ENCODE measurements around the gene PERCC1.
"Not testable (repeated sequence)": the region's sequence is repeated elsewhere in the genome, so short reads cannot be mapped to it uniquely, and the experiment has no call there.

The PERCC1 gene

DNA sequence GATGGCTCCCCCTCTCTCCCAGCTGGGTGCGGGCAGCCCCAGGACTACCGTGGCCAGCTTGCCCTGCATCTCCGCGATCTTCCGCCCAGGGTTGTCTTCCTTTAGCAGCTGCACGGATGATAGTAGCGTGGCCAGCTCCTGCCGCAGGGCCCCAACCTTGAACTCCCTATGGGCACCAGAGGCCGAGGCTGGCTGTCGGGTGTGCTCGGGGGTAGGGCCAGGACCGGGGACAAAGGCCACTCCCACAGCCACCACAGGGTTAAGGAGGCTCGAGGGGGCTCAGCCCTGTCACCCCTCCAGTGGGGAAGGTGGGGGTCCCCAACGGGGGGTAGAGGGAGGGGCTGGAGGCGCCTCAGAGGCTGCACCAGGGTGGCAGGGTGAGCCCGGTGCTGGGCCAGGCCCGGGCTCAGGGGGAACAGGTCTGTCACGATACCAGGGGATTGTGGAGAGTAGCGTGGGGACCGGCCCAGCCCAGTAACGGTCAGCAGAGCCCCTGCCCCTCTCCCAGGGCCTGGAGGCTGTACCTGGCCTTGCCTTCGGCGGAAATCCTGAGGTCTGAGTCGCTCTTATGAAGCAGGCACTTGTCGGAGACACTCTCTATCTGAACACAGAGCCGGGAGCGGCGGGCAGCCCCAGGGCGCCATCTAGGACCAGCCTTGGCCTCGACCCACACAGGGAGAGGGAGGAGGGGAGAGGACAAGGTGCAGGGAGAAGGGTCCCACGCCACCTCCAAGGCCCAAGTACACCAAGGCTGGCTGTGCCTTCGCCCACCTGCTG lies 5.2 kb downstream of the PERCC1 start:
- DNase-seq: no peak

DNA sequence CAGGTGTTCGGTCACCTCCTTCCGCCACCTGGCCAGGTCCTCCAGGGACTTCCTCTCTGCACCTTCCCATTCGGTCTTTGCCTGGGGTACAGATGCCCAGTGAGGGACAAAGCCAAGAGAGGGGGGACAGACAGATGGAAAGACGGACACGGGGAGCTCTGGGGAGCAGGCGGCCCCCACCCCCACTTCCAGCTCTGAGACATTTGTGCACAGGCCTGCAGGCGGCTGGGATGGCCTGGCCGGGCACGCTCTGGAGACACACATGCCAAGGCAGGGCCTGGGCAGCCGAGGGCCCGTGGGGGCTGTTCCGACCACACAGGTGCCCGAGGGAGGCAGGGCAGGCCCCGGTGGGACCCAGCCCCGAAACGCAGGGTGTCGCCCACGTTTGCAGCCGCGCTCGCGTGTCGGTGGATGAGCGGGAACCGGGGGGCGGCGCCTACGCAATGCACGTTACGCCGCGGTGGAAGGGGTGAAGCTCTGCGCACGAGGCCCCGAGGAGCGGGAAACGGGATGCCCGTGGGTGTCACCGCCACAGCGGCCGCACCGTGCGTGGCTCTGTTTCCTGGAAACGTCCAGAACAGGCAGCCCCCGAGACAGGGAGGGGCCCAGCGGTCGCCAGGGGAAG lies 6.0 kb downstream of the PERCC1 start:
- no peak for DNase-seq

DNA sequence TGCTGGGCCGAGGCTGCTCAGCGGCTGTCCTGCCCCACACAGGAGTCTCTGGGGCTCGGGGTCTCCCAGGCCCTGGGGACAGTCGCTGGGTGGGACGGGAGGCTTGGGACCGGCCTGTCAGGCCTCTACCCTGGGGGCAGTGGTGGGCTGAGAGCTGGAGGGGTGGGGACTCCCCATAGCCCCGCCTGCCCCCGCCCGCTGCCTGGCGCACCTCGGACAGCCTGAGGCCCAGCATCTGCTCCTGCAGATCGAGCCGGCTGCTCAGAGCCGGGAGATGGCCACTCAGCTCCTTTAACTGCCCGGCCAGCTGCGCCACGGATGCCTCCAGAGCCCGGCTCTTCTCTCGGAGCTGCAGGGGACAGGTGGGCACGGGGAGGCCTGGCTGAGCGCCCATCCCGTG lies 6.7 kb downstream of the PERCC1 start:
- DNase-seq: no peak

DNA sequence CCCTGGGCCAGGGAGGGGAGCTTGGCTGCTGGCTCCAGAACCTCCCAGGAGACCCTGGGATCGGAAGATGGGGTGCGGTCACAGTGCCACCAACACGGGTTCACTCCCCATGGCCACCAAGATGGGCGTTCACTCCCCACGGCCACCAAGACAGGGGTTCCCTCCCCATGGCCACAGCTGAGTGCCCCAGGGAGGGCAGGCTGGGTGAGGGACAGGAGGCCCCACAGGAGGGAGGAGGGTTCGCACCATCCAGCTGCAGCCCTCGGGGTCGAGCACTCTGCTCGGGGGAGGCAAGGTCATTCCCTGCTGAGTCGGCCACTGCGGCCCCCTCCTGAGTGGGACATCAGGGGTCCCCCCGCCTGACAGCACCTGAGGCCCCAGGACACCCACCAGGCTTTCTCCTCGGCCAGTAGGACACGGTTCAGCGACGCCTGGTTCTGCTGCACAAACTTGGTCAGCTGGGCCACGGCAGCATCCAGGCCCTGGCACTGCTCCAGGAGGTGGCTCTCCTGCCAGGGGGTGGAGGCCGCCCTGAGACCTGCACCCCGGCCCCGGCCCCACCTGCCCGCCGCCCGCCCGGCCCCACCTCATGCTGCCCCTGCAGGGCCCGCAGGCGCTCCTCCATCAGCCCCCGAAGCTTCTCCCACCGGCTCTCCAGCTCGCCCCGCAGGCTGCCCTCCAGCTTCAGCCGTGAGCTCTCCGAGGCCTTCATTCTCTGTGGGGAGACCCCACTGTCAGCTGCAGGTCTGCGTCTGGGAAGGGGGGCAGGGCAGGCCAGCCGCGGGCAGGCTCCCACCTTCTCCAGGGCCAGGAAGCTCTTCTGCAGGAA lies 7.6 kb downstream of the PERCC1 start:
- DNase-seq: no peak

GRCh38 chr16:1439058-1439698 lies 8.3 kb downstream of the PERCC1 start:
- DNase-seq: no peak

DNA sequence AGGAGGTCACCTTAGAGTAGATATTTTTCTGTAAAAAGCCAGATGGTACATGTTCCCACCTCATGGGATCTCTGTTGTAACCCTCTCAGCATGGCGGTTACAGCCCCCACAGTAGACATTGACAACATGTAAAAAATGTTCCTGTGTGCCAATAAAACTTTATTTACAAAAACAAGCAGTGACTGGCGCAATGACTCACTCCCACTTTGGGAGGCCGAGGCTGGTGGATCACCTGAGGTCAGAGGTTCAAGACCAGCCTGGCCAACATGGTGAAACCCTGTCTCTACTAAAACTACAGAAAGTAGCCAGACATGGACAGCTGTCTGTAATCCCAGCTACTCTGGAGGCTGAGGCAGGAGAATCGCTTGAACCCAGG lies 8.8 kb downstream of the PERCC1 start:
- DNase-seq: not testable (repeated sequence)

DNA sequence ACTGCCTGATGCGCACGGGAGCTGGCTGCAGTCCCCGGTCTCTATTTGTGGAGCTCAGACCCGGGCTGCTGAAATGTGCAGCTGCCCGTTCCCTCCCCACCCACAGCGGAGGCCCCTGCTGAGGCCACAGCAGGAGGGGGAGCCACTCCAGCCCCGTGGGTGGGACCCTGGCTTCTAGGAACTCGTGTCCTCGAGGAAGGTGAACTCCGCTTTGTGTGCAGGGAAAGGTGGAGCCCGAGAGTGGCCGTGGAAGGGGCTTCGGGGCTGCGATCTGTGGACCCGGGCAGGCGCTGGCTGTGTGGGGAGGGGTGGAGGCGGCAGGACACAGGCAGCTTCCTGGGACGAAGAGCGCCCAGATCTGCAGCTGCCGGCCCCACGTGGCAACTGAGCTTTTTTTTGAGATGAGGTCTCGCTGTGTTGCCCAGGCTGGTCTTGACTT lies 10.5 kb downstream of the PERCC1 start:
- no peak for DNase-seq

DNA sequence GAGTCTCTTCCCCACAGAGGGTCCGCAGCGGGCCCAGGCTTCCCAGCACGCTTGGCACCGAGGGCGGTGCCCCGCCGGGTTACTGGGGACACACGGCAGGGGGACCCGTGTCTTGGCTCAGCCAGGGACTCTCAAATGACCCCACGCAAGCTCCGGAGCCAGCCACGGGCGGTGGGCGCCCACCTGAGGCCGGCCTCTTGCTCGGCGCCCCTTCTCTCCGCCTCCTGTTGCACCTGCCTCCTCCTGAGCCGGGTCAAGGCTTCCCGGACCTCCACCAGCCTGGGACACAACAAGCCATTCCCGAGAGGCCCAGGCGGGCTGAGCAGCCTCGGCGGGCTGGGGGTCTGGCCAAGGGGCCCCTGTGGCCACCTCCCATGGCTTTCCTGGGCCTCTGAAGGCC lies 11.8 kb downstream of the PERCC1 start:
- DNase-seq: no peak

DNA sequence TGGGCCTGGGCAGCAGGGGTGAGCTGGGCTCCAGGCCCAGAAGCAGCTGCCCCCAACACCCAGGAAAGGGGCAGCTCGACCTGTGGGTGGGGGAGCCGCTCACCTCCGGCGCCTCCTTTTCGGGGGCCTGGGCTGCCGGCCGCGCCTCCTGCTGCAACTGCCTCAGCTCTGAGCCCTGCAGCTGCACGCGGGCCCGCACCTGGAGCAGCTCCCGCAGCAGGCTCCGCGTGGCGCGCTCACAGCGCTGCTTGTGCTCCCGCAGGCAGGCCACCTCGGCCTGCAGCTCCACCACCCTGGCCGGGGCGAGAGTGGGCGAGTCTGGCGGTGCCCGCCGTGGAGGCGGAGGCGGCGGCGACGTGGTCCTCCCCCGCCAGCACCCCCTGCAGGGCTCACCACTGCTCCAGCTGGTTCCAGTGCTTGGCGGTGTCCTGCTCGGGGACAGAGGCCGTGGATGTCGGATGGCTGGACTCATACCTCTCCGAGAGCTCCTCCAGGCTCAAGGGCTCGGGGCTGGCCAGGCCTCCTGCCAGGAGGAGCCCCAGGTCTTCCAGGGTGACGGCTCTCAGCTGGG lies 12.6 kb downstream of the PERCC1 start:
- DNase-seq: no peak

GRCh38 chr16:1443980-1444729 lies 13.3 kb downstream of the PERCC1 start, which contains the start of gene CCDC154:
CCDC154 (minus strand) TSS chr16:1444556; CDS start chr16:1444322, 234 bp downstream.
- no peak for DNase-seq

GRCh38 chr16:1444730-1445517 lies 14.0 kb downstream of the PERCC1 start:
- DNase-seq: no peak

DNA sequence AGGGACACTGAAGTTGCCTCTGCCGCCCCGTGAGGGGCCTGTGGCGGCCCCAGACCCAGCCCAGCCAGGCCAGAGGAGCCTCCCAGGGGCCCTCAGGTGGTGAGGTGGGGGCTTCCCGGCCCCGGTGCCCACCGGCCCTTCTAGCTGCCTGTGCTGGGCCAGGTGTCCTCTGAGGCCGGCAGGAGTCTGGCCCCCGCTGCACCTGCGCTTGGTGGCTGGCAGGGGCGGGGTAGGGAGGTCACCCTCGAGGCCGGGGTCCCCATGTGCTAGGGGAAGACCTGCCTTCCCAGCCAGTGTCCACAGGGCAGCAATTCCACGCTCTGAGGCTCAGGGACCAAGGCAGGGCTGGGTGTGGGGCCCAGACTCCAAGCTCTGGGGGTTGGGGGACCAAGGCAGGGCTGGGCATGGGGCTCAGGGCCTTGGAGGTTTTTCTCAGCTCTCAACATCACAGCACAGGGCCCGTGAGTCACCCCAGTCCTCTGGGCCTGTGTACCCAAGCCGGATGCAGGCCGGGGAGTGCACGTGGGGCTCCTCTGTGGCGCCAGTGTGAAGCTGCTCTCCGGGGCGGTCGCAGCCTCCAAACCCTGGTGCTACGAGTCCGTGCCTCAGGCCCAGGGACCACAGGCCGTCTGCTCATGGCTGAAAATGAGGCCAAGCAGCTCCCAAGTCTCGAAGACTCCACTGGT lies 14.8 kb downstream of the PERCC1 start:
- no peak for DNase-seq

- no peak for DNase-seq
These were observed 15.6 kb downstream of the PERCC1 start for GRCh38 chr16:1446296-1447080.

GRCh38 chr16:1447965-1448364 lies 17.1 kb downstream of the PERCC1 start:
- no peak for DNase-seq

GRCh38 chr16:1448536-1449116 lies 17.7 kb downstream of the PERCC1 start:
- DNase-seq: no peak

DNA sequence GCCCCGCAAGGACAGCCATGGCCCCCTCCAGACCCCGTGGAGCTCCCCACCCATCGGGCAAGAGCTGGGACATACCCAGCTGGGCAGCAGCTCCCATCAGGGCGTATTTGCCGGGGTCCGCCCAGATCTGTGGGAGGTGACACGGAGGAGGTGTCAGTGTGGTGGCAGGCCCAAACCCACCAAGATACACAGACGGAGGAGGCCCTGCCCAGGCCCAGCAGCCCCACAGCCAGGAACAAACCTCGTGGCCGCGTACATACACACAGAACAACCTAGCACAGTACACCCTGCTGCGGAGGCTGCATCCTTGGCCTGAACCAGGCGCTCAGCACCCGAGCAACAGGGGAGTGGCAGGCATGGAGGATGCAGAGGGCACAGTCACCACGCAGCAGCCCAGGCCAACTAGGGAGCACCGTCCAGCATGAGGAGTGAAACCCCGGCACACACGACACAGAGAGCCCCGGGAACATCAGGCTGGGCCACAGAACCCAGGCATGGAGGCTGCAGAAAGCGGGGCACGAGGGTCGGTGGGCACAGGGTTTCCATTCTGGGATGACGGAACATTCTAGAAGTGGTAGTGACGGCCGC lies 18.4 kb downstream of the PERCC1 start:
- DNase-seq: no peak

GRCh38 chr16:1450218-1450617 lies 19.3 kb downstream of the PERCC1 start:
- no peak for DNase-seq

DNA sequence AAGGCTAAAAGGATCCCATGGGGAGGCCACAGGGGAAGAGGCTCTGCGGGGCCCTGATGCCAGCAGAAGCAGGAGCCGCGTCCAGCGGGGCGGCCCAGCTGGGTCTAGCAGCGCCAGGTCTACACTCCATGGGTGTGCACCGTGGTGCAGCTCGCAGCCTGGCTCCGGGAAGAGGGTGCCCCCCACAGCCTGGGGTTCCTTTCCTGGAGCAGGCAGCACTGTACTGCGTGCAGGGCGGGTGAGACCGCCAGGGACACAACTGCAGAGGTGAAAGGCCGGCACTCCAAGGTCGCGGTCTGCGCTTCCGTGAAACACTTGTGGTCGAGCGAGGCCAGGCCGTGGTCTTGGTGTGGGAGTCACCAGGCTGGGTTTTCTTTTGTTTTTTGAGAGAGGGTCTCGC lies 20.0 kb downstream of the PERCC1 start:
- no peak for DNase-seq

Measured in NCI-H2081 treated with DMSO at 0.1 percent for 48 hours (cell line).